ENCODE data around the gene MDM4. TPM values are rescaled to one million over a fixed set of nuclear protein-coding genes. Genes with fewer than 3 reads are reported as not detected.

The MDM4 gene
- total RNA-seq, 1 experiment from 2014 or later: 49.6 TPM

DNA sequence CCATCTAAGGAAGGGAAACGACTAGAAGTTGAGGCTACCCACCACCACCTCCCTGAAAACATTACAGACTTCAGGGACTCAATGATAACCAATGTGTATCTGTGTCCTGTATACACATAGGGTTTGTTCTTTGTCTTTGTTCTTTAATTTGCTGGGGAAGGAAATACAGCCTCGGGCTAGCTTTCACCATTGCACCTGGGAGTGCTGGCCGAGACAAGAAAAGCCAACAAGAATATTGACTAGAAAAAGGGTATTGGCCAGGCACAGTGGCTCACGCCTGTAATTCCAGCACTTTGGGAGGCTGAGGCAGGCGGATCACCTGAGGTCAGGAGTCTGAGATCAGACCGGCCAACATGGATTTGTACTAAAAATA, 50.4 kb downstream of the MDM4 start:
- H4K91ac ChIP-seq (ENCODE audit: insufficient read length, low read depth, low read length): no peak overlapping the region
- peaks cover 3% of the 10 kb centered on the region; the same call in 1 of the 2 replicates for H3K4me1 ChIP-seq (ENCODE audit: insufficient read depth, low read length)
- Mint-ChIP-seq H3K27ac (no peak overlapping the region), H3K9me3 (no peaks in the 10 kb centered on the region), H3K4me1 (peaks cover 49 to 50% of the 10 kb centered on the region in 2 experiments), H3K4me3 (no peak overlapping the region), H3K36me3 (ENCODE audit: insufficient read depth in 1 of 3, low read depth in 3 of 3) (peaks cover 0 to 4% (median 2%) of the 10 kb centered on the region in 3 experiments; a peak in 2 of 7 replicates), H3K27me3 (ENCODE audit: low read depth) (peaks cover 14% of the 10 kb centered on the region)
- H4K8ac ChIP-seq (replicated peaks; ENCODE audit: insufficient read length, low read depth, low read length): no peak overlapping the region
- TF ChIP-seq, protein P1, sequence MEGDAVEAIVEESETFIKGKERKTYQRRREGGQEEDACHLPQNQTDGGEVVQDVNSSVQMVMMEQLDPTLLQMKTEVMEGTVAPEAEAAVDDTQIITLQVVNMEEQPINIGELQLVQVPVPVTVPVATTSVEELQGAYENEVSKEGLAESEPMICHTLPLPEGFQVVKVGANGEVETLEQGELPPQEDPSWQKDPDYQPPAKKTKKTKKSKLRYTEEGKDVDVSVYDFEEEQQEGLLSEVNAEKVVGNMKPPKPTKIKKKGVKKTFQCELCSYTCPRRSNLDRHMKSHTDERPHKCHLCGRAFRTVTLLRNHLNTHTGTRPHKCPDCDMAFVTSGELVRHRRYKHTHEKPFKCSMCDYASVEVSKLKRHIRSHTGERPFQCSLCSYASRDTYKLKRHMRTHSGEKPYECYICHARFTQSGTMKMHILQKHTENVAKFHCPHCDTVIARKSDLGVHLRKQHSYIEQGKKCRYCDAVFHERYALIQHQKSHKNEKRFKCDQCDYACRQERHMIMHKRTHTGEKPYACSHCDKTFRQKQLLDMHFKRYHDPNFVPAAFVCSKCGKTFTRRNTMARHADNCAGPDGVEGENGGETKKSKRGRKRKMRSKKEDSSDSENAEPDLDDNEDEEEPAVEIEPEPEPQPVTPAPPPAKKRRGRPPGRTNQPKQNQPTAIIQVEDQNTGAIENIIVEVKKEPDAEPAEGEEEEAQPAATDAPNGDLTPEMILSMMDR (conservative IDR thresholded peaks at IDR 0.05): no peak
- H2AK5ac ChIP-seq (ENCODE audit: insufficient read length, low read length): no peak overlapping the region
- WGBS (ENCODE audit: extremely low coverage, insufficient read length, low lambda C conversion rate): no CpG with 5 or more reads among the region's 6 CpGs
- H3K27me3 ChIP-seq (ENCODE audit: insufficient read depth, low read length): no peaks in the 10 kb centered on the region; the same call in 1 of the 2 replicates
- H3K9me3 ChIP-seq (ENCODE audit: control insufficient read depth, low read depth, low read length): no peaks in the 10 kb centered on the region
- H3K14ac ChIP-seq (ENCODE audit: insufficient read depth, low read length): no peak overlapping the region
- no peak overlapping the region for H3T11ph ChIP-seq (ENCODE audit: low read length)
- no peaks in the 10 kb centered on the region for H3K23me2 ChIP-seq (ENCODE audit: insufficient read length, low read depth, low read length, poor library complexity, severe bottlenecking)
- no peak overlapping the region for H3K23ac ChIP-seq (ENCODE audit: insufficient read length, low read depth, low read length)
- no peak overlapping the region for H2BK5ac ChIP-seq (ENCODE audit: insufficient read length, low read length)
- H3K9ac ChIP-seq (ENCODE audit: extremely low read depth, insufficient read length, low read length): no peak overlapping the region
- no peak overlapping the region for H2BK20ac ChIP-seq (ENCODE audit: low read depth, low read length, poor library complexity, severe bottlenecking)
- H2BK15ac ChIP-seq (ENCODE audit: low read depth, low read length): no peak overlapping the region
- H3K27ac ChIP-seq (ENCODE audit: insufficient read length, low read depth, low read length): no peak overlapping the region
- H3K79me1 ChIP-seq (ENCODE audit: insufficient read depth, low read depth, low read length, poor library complexity, severe bottlenecking): no peaks in the 10 kb centered on the region
- no peak overlapping the region for H3K18ac ChIP-seq (ENCODE audit: insufficient read length, low read depth, low read length)
- DNase-seq: no peak
- H3K56ac ChIP-seq (ENCODE audit: insufficient read length, low read depth, low read length): no peak overlapping the region
- peaks cover 2% of the 10 kb centered on the region for H4K20me1 ChIP-seq (ENCODE audit: control insufficient read depth, insufficient read depth, insufficient read length)
- no peak overlapping the region for H4K5ac ChIP-seq (ENCODE audit: insufficient read length, low read depth, low read length)
- no peak overlapping the region for H3K4me2 ChIP-seq (ENCODE audit: insufficient read depth, insufficient read length, low read length)
- no peak overlapping the region for H2BK12ac ChIP-seq (ENCODE audit: insufficient read length, low read depth, low read length)
- H3K79me2 ChIP-seq (ENCODE audit: insufficient read depth, low read length): no peaks in the 10 kb centered on the region
- H2BK120ac ChIP-seq (ENCODE audit: low read depth, low read length, poor library complexity, severe bottlenecking): no peak overlapping the region
- H2AFZ ChIP-seq (ENCODE audit: low read length): no peak overlapping the region
- H3K4ac ChIP-seq (ENCODE audit: low read depth, low read length): no peak overlapping the region

Measured in H9 (cell line).